DMS153 treated with DMSO at 0.1 percent for 48 hours (cell line): ENCODE results near the gene VPS11.
A peak's percentile ranks its signal among the peaks of the same experiment; 100 is the strongest.

ENCODE experiments used
- DNase-seq: peaks from one replicate; lab custom pipeline; 2025; ENCODE audit not compliant: unreplicated experiment; lab: John Stamatoyannopoulos, UW

Gene VPS11

DNA sequence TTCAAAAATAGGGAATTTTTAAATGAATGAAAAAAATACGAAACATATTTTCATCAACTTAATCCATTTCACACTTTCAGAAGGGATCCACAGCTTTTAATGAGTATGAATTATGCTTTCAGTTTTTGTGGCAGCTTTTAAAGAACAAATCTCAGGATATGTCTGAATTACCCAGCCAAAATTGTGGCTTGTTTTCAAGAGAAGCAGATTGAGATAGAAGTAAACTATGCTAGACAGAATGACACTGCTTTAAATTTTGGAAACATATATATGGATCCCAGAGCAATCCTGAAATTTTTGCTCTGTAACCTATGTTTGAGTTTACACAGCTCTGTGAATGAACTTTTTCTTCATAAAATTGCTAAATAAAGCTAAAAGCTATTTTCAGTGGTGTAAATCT lies 51.3 kb downstream of the VPS11 start:
- no peak for DNase-seq

DNA sequence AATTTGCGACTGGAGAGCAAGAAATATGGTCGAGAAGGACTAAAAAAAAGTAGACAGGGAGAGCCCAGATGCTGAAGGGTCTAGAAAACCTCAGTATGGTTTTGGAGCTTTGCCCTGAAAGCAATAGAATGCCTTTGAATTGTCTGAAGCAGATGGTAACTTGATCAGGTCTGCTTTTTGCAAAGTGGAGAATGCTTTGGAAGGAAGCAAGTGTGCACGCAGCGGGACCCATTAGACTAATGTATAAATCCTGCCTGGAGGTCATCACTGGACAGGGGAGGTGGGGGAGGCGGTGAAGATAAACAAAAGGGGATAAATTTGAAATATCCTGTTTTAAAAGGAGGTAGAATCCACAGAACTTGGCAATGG lies 53.0 kb downstream of the VPS11 start:
- no peak for DNase-seq

DNA sequence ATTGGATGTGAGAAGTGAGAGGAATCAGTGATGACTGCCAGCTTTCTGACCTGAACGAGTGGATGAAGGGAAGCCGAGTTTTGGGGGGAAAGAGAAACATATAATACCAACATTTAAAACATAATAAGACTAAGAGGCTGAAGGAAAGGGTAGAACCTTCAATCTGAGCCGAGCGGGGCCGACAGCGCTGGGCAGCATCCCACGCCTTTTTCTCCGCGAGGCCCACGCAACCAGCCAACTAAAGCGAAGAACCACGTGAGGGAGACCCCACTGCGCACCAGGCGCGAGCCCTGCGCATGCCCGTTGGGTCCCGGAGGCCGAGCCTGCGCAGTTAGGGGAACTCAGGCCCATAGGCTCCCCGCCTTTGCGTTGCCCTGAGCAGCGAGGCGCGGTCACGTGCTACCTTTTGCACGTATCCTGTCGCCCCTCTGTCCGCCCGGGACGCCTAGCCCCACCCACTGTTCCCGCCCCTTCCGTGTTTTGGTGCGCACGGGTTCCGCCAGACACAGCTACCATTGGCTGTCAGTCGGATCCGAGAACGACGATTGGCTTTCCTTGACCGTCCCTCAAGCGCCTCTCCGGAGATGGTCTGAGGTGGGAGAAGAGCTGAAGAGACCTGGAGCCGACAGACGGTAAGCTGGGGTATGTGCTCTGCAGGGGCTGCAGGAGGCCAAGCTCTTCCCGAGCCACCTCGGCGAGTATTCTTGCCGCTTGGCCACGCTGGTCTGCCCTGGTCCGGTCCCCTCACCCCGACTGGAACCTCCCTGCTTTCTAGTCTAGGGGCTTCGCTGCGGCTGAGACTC lies 53.6 kb downstream of the VPS11 start, which contains the start of gene HINFP:
Gene HINFP (plus strand): TSS at position 573 of the 803 bp plus-strand sequence. CDS start 5,365 bp downstream, outside the sequence.
- peak; percentile 95 for DNase-seq

DNA sequence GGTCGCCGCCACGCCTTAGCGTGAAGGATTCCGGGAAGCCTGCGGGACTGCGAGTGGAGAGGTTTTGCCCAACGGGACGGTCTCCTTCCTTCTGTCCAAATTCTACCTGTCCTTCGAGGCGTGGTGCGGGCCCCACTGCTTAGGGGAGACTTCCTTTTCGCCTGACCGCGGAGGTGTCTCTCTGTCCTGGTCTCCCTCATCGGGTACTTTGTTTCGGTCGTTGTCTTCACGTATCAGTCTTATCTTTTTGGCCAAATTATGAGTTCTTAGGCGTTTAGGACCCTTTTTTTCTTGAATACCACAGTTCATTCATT lies 54.1 kb downstream of the VPS11 start:
- no peak for DNase-seq

DNA sequence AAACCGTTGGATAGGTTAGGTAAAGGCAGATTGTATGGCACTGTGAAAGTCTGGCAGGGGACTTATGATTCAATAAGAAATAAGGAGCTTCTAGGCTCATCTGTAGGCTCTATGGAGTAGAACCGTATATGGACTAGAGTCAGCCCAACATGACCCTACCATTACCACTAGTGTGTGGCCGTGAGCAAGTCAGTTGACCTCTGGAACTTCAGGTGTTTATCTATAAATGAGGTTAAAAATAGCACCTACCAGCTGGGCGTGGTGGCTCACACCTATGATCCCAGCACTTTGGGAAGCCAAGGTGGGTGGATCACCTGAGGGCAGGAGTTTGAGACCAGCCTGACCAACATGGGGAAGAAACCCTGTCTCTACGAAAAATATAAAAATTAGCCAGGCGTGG lies 58.2 kb downstream of the VPS11 start:
- DNase-seq: no peak

DNA sequence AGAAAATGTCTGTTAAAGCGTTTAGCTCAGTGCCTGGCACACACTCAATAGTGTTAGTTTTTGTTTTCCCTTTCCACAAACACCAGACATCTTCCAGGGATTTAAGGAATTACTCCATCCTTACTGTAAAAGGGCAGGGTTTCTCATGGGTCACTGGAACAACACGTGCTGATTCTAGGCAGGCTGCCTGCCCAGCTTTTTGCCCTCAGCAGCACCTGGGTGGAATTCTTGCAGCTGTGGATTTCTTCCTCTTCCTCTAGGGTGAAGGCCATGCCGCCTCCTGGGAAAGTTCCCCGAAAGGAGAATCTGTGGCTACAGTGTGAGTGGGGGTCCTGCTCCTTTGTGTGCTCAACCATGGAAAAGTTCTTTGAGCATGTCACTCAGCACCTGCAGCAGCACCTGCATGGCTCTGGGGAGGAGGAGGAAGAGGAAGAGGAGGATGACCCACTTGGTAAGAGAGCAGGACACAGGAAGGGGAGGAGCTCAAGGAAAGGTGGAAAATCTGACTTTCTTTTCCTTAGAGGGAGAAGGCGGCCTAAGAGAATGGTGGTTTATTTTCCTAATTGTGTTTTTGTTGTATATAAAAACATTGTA lies 59.2 kb downstream of the VPS11 start:
- DNase-seq: no peak

DNA sequence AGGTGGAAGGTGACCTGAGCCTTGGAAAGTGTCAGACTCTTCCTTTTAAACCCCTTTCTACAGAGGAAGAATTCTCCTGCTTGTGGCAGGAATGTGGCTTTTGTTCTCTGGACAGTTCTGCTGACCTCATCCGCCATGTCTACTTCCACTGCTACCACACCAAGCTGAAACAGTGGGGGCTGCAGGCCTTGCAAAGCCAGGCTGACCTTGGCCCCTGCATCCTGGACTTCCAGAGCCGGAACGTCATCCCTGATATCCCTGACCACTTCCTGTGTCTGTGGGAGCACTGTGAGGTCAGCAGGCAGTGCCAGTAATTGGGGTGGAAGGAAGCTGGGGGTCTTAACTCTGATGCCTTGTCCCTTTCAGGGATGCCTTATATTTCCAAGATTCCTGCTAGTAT lies 63.0 kb downstream of the VPS11 start:
- DNase-seq: no peak
